ENCODE data around the gene CCNT1.

DNA sequence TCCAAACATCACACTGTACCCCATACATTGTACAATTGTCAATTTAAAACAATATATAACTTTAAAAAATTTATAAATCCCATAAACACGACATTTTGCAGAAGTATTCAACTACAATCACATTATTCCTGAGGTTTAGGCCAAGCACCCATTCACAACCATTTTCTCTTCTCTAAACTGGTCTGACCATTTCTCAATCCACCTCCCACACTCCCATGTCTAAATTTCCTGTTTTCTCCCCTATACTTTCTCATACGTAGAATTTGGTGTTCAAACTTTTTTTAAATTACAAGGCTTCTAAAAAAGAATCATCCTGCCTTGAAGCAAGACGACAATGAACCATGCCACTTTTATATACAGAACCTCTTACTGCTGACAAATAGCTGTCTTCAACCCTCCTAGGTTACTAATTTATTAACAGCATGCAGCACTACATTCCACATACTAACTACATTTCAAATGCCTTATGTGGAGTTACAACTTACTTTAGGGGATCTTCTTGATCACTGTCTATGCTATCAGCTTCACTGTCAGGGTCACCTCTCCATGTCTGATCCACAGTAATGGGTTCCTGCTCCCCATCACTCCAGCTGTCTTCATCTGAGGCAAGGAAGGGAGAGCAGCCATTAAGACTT, 37.8 kb downstream of the CCNT1 start:
- TF ChIP-seq POLR2A (IDR thresholded peaks at IDR 0.05) (no peak), EP300 (IDR thresholded peaks at IDR 0.05) (no peak)
- TF ChIP-seq, protein P1, sequence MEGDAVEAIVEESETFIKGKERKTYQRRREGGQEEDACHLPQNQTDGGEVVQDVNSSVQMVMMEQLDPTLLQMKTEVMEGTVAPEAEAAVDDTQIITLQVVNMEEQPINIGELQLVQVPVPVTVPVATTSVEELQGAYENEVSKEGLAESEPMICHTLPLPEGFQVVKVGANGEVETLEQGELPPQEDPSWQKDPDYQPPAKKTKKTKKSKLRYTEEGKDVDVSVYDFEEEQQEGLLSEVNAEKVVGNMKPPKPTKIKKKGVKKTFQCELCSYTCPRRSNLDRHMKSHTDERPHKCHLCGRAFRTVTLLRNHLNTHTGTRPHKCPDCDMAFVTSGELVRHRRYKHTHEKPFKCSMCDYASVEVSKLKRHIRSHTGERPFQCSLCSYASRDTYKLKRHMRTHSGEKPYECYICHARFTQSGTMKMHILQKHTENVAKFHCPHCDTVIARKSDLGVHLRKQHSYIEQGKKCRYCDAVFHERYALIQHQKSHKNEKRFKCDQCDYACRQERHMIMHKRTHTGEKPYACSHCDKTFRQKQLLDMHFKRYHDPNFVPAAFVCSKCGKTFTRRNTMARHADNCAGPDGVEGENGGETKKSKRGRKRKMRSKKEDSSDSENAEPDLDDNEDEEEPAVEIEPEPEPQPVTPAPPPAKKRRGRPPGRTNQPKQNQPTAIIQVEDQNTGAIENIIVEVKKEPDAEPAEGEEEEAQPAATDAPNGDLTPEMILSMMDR (IDR thresholded peaks at IDR 0.05), result no peak
